Activated effector memory CD4-positive, alpha-beta T cell treated with anti-CD3 and anti-CD28 coated beads, Interleukin-2, amount 50 U/mL, for 16 hours (primary cell): Measurements from ENCODE around the gene E2F4.

Experiments used
- DNase-seq: peaks from one replicate; pipeline ENCODE4 v3.0.0-alpha.2; 2020

Gene E2F4

DNA sequence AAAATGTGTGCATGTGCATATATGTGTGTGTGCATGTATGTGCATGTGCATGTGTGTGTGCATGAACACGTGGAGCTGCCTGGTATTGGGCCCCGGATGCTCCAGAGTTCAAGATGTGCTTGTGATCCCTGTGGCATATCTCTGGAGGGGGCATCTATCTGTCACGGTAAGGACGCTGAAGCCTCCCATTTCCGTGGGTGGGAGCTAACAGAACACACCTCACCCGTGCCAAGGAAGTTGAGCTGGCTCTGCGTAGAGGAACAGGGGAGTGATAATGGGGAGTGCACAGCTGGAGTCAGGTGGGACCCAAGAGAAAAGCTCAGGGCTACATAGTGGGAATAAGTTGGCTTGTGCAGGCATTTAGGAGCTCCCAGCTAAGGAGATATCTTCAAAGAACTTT, 19.7 kb downstream of the E2F4 start:
- DNase-seq = no peak

GRCh38 chr16:67212766-67213165, 20.8 kb downstream of the E2F4 start:
- no peak for DNase-seq

DNA sequence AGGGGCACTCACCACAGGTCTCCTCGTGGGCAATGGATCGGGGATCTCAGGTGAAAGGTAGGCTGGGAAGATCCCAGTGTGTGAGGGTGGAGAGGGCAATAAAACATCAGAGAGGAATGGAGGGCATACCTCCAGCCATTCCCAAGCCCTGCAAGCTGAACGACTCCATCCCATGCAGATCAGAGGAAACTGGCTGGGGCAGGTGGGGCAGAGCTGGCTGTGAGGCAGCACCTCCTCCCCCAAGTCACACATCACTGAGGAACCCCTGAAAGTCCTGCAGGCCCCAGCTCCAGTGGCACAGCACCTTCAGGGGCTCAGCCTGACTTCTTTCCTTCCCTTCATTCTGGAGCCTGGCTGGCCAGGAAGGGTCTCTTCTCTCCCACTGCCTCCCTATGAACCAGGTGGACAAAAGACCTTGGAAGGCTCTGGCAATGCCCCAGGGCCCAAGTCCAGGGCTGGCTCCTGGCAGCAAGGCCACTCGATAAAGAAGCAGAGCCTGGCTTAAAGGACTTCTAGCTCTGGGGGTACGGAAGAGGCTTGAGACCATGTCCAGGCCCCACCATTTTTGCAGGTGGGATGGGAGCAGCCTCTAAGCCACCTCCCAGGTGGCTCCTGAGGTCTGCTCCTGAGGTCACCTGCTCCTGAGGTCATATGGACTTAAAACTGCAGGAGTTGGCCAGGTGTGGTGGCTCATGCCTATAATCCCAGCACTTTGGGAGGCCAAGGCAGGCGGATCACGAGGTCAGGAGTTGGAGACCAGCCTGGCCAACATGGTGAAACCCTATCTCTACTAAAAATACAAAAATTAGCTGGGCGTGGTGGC, 21.5 kb downstream of the E2F4 start:
- DNase-seq = no peak

DNA sequence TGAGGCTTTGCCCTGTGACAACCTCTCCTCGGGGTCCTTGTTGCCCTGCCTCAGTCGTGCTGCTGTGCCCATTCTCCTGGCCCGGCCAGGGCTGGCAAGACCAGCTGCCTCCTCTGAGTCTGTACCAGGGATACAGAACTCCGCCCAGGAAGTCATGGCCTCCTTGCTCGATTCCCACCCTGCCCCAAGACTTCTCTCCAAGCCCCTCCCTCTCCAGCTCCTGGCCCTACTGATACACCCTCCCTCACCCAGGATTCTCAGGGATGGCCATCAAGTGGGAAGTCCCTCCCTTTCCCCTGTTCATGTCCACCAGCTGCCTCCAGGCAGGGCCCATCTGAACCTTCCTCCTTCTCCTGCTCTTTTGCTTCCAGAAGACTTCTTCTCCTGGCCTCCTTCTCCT, 23.8 kb downstream of the E2F4 start:
- DNase-seq = no peak

GRCh38 chr16:67216612-67217490, 24.9 kb downstream of the E2F4 start:
- DNase-seq = no peak

- no peak for DNase-seq
Observed at GRCh38 chr16:67223992-67224391, 32.0 kb downstream of the E2F4 start.

DNA sequence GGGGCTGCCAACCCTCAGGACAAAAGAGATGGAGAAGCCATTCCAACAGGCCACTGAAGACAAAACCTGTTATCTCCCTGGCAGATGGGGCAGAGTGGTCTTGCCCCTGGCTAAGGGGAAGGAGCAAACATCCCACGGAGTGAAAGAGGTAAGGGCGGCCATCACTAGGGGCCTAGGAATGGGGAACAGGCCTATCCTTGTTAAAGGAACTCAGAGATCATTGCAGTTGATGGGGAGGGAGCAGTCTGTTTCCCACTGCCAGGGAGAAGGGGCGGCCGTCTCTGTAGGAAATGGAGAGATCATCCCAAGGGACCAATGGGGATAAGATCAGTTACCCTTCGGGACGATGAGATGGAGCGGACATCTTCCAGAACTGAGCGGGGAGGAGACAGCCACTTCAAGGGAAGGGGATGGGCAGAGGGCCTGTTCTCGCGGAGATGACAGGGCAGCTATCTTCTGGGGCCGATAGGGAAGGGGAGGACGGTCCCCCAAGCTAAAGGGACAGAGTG, 34.4 kb downstream of the E2F4 start:
- DNase-seq = no peak

DNA sequence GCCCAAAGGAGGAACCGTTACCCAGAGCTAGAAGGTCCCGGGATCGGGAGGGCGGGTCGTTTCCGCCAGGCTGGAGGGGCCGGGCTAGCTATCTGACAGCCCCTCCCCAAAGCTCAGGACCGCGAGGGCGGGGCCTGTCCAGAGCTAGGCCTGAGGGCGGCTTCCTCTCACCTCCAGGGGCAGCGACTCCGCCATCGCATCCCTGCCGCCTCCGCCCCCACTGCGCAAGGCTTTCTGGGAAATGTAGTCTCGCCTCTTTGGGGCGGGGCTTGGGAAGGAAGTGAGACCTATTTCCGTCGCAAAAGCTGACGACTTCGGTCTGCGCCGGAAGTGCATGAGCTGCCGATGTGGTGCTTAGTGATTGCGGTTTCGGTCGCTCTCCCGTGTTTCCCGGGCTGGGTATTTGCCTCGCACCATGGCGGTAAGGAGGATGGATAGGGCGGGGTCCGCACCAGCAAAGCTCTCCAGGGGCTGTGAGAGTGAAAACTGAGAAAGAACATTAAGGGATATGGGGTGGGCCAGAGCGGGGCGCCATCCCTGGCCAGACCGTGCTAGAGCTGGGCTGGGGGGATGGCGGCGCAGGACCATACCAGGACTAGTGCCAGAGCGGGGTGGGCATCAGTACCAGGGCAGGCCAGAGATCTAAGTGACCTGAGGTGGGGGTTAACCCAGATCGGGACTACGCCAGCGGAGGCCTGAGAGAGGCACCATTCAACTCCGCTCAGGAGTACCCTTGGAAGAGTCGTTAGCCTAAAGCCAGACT, 35.0 kb downstream of the E2F4 start, which contains the start of gene TMEM208:
TSS of gene TMEM208 (plus strand) at position 327 of the 763 bp plus-strand sequence. CDS start at position 416, 89 bp downstream.
- DNase-seq = peak; percentile 99

- DNase-seq = no peak
Observed at GRCh38 chr16:67227567-67227921, 35.6 kb downstream of the E2F4 start.

DNA sequence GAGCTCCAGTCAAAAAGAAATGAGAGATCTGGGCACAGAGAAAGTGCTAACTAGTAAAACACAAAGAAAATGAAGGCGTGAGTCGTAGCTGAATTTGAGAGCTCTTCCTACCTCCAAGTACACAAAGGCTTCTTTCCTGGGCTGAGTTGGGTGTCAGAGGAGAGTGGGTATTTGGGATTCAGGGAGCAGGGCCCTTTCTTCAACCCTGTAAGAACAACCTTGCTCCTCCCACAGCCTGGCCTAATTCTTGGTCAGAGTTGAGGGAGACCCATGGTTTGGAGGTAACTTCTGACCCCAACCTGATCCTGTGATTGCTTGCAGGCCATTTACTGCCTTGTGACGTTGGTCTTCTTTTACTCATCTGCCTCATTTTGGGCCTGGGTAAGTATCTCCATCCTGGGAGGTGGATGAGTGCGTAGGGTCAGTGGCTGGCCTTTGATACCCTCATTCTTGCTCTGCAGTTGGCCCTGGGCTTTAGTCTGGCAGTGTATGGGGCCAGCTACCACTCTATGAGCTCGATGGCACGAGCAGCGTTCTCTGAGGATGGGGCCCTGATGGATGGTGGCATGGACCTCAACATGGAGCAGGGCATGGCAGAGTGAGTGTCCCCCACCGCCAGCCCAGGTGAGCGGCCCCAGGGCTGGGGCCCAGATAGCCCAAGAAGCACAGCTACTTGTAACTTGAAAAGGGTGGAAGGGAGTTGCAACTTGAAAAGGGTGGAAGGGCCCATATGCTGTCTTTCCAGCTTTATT, 36.3 kb downstream of the E2F4 start:
- no peak for DNase-seq

- no peak for DNase-seq
Observed at GRCh38 chr16:67228905-67229304, 37.0 kb downstream of the E2F4 start.

DNA sequence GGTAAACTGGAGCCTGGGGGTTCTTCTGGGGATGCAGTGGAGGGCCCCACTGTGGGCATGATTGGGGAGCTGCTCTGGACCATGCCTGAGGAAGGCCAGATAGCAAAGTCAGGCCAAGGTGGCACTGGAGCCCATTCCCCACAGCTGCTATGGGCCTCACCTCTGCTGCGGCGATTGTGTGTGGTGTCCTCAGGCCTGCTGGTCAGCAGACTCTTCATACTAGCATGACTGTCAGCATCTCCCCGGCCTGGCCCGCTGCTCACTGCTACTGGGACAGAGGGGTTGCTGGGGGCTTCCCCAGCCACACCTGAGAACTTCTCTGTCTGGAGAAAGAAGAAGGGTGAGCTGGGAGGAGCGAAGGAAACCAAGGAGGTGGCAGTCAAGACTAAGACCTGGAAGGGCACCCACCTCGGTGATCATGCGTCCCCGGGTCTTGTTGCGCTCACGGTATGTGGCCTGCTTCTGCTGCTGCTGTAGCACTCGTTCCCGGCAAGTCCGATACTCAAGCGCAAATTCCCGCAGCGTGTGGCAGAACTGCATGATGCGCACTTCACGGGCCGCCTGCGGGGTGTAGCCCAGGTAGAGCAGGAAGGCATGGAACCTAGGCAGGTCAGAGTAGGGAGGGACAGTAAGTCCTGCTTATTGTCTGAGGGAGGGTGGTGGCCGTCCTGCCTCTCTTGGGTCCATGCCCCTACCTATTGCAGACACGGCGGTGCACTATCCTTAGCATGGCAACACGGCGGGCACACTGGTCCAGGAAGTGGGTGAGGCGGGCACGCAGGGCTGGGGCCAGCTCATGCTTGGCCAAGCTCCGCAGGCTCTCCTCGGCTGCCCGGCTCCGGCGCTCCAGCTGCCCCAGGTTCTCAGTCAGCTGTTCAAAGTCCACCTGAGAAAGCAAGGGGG, 38.2 kb downstream of the E2F4 start:
- no peak for DNase-seq

GRCh38 chr16:67230809-67231660, 39.1 kb downstream of the E2F4 start:
- DNase-seq = no peak

DNA sequence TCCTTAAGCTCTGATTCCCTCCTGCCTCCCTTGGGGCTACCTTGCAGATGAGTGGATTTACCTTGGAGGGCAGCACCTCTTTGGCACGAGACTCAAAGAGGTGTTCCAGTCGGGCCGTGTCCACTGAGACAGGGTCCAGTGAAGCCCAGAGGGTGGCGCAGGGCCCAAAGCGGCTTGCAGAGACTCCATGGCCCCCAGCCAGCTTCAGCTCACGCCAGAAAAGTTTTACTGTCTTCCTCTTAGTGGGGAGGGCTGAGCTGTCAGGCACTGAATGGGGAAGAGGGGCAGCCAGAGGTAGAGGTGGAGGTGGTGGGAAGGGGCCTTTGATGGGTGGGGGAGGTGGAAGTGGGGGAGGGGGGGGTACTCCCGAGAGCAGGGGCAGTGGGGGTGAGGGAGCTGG, 41.6 kb downstream of the E2F4 start:
- DNase-seq = no peak

DNA sequence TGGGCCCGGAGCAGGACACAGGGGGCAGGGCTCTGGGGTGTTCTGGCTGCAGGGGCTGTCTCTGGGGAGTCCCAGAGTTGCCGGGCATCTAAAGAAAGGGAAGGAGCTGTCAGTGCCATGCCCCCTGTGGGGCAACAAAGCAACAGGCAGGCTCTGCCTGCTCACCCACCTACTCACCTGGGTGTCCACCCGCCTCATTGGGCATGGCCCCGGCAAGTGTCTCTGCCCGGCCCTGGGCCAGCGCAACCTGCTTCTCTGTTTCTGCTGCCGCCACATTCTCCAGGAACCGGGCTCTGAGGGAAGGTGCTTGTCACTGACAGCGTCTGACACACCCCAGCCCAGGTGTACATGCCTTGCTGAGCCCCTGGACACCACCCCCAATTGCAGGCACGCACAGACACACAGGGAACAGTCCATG, 42.2 kb downstream of the E2F4 start:
- DNase-seq = no peak

GRCh38 chr16:67235816-67236562, 44.0 kb downstream of the E2F4 start:
- DNase-seq = peak; percentile 85

GRCh38 chr16:67236563-67237395, 44.8 kb downstream of the E2F4 start:
- DNase-seq = peak; percentile 91
